ENCODE results near the gene TCAIM.
"Not testable (repeated sequence)": the region's sequence is repeated elsewhere in the genome, so short reads cannot be mapped to it uniquely, and the experiment has no call there.

The TCAIM gene

GRCh38 chr3:44338828-44339127 lies 212 bp downstream of the TCAIM start:
- H3K4me3 ChIP-seq (ENCODE audit: low read depth, low read length): peak overlapping the region; percentile 69
- ChIA-PET POLR2A (interaction anchor here (0.8 kb wide), 1 partner anchor 16 kb away, joined by 3 read pairs; no protein-coding TSS in a partner anchor), CTCF (interaction anchor here (0.6 to 5.5 kb wide), 3 partner anchors 16 to 79 kb away, joined by 3 to 35 read pairs (median 3); no protein-coding TSS in a partner anchor)
- DNase-seq (ENCODE audit: low read depth, low spot score): no peak
- no peak for TF ChIP-seq CTCF (IDR thresholded peaks at IDR 0.05; ENCODE audit: insufficient read depth, low read length, missing control alignments)

- POLR2A ChIA-PET: interaction anchor here (0.8 kb wide), 1 partner anchor 15 kb away, joined by 3 read pairs; no protein-coding TSS in a partner anchor
- TF ChIP-seq CTCF (IDR thresholded peaks at IDR 0.05; ENCODE audit: insufficient read depth, low read length, missing control alignments): no peak
- CTCF ChIA-PET: interaction anchor here (0.6 to 5.5 kb wide), 2 partner anchors 16 kb away, joined by 3 to 35 read pairs; no protein-coding TSS in a partner anchor
- H3K4me3 ChIP-seq (ENCODE audit: low read depth, low read length): peak overlapping the region; percentile 69
- no peak for DNase-seq (ENCODE audit: low read depth, low spot score)
Measured at GRCh38 chr3:44339181-44340057, 853 bp downstream of the TCAIM start.

GRCh38 chr3:44340058-44340395 lies 1.5 kb downstream of the TCAIM start:
- CTCF ChIA-PET: interaction anchor here (0.6 to 5.5 kb wide), 2 partner anchors 17 to 189 kb away, joined by 3 to 35 read pairs; no protein-coding TSS in a partner anchor
- no peak for TF ChIP-seq CTCF (IDR thresholded peaks at IDR 0.05; ENCODE audit: insufficient read depth, low read length, missing control alignments)
- no peak for DNase-seq (ENCODE audit: low read depth, low spot score)
- POLR2A ChIA-PET: no interaction called here
- H3K4me3 ChIP-seq (ENCODE audit: low read depth, low read length): no peak overlapping the region

GRCh38 chr3:44342176-44342790 lies 3.7 kb downstream of the TCAIM start:
- ChIA-PET POLR2A (interaction anchor here (0.7 kb wide), 1 partner anchor 74 kb away, joined by 4 read pairs; no protein-coding TSS in a partner anchor), CTCF (interaction anchor here (1.0 to 1.6 kb wide), 2 partner anchors 18 to 185 kb away, joined by 3 to 4 read pairs; no protein-coding TSS in a partner anchor)
- DNase-seq (ENCODE audit: low read depth, low spot score): peak; percentile 62
- H3K4me3 ChIP-seq (ENCODE audit: low read depth, low read length): no peak overlapping the region
- no peak for TF ChIP-seq CTCF (IDR thresholded peaks at IDR 0.05; ENCODE audit: insufficient read depth, low read length, missing control alignments)

GRCh38 chr3:44343421-44343820 lies 4.9 kb downstream of the TCAIM start:
- ChIA-PET POLR2A (no interaction called here), CTCF (interaction anchor here (1.6 kb wide), 1 partner anchor 19 kb away, joined by 4 read pairs; no protein-coding TSS in a partner anchor)
- H3K4me3 ChIP-seq (ENCODE audit: low read depth, low read length): no peak overlapping the region
- no peak for DNase-seq (ENCODE audit: low read depth, low spot score)
- TF ChIP-seq CTCF (IDR thresholded peaks at IDR 0.05; ENCODE audit: insufficient read depth, low read length, missing control alignments): no peak

GRCh38 chr3:44346590-44346989 lies 8.0 kb downstream of the TCAIM start:
- CTCF ChIA-PET; H3K4me3 ChIP-seq (ENCODE audit: low read depth, low read length); POLR2A ChIA-PET; DNase-seq (ENCODE audit: low read depth, low spot score): not testable (repeated sequence)
